ENCODE data around the gene ADAMTSL2. TPM values are rescaled to one million over a fixed set of nuclear protein-coding genes. Genes with fewer than 3 reads are reported as not detected.
A peak's percentile ranks its signal among the peaks of the same experiment; 100 is the strongest.

ADAMTSL2 gene
- total RNA-seq, 2 donors from 2014 or later: 4.9 to 27.7 TPM

GRCh38 chr9:133556354-133556753 lies 21.9 kb downstream of the ADAMTSL2 start:
- DNase-seq (ENCODE audit: low spot score): no peak
- Histone ChIP-seq H3K4me1 (peaks cover 0 to 40% of the 10 kb centered on the region in 2 donors), H3K4me3 (no peak overlapping the region), H3K27ac (no peak overlapping the region), H3K9me3 (no peaks in the 10 kb centered on the region), H3K27me3 (no peaks in the 10 kb centered on the region), H3K36me3 (no peaks in the 10 kb centered on the region)
- TF ChIP-seq, protein P1, sequence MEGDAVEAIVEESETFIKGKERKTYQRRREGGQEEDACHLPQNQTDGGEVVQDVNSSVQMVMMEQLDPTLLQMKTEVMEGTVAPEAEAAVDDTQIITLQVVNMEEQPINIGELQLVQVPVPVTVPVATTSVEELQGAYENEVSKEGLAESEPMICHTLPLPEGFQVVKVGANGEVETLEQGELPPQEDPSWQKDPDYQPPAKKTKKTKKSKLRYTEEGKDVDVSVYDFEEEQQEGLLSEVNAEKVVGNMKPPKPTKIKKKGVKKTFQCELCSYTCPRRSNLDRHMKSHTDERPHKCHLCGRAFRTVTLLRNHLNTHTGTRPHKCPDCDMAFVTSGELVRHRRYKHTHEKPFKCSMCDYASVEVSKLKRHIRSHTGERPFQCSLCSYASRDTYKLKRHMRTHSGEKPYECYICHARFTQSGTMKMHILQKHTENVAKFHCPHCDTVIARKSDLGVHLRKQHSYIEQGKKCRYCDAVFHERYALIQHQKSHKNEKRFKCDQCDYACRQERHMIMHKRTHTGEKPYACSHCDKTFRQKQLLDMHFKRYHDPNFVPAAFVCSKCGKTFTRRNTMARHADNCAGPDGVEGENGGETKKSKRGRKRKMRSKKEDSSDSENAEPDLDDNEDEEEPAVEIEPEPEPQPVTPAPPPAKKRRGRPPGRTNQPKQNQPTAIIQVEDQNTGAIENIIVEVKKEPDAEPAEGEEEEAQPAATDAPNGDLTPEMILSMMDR (IDR thresholded peaks at IDR 0.05): no peak

DNA sequence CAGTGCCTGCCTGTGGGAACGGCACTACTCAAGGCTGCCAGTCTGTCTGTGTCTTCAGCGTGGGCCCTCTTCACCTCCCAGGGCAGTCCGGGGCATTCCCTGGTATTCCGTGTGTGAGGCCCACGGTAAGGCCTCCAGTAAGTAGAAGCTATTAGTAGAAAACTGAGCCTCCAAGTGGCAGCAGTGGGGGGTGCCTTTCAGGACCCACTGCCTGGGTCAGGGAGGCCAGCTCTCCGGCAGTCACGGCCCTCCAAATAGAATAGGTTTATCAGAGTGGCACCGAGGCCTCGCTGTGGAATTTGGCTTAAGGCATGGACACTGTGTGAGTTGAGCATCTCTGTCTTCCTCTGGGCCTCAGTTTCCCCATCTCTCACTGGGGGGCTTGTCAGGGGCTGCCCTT lies 23.1 kb downstream of the ADAMTSL2 start:
- no peak overlapping the region for H3K4me3 ChIP-seq
- TF ChIP-seq, protein P1 (IDR thresholded peaks at IDR 0.05): no peak
- no peaks in the 10 kb centered on the region for H3K27me3 ChIP-seq
- no peak for DNase-seq (ENCODE audit: low spot score)
- peak overlapping the region; percentile 59 to 79 for H3K27ac ChIP-seq
- no peaks in the 10 kb centered on the region for H3K9me3 ChIP-seq
- no peaks in the 10 kb centered on the region for H3K36me3 ChIP-seq
- H3K4me1 ChIP-seq: peaks cover 0 to 40% of the 10 kb centered on the region in 2 donors

GRCh38 chr9:133558191-133559126 lies 24.0 kb downstream of the ADAMTSL2 start:
- Histone ChIP-seq H3K4me3 (no peak overlapping the region), H3K9me3 (no peaks in the 10 kb centered on the region), H3K36me3 (no peaks in the 10 kb centered on the region), H3K27me3 (no peaks in the 10 kb centered on the region), H3K27ac (peak overlapping the region; percentile 59 to 79), H3K4me1 (peaks cover 0 to 48% of the 10 kb centered on the region in 2 donors)
- peak; percentile 88 for DNase-seq (ENCODE audit: low spot score)
- TF ChIP-seq, protein P1 (IDR thresholded peaks at IDR 0.05): no peak

- H3K27me3 ChIP-seq: no peaks in the 10 kb centered on the region
- H3K4me3 ChIP-seq: no peak overlapping the region
- H3K4me1 ChIP-seq: peaks cover 0 to 56% of the 10 kb centered on the region in 2 donors
Observed at GRCh38 chr9:133560311-133560710, 25.8 kb downstream of the ADAMTSL2 start.

DNA sequence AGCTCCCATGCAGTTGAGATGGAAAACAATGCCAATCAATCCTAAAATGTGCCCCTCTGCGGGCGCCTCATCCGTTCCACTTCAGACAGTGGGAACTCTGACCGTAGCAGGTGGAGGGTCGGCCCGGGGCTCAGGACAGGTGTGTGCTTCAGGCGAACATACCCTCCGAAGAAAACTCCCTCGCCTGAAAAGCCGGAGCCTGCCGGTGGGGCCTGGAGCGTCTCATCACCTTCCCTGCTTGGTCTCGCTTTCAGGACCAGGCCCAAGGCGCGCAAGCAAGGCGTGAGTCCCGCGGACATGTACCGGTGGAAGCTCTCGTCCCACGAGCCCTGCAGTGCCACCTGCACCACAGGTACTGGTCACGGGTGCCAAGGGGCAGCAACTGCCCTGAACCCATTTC lies 26.4 kb downstream of the ADAMTSL2 start:
- no peaks in the 10 kb centered on the region for H3K9me3 ChIP-seq
- TF ChIP-seq, protein P1 (IDR thresholded peaks at IDR 0.05): no peak
- peaks cover 0 to 61% of the 10 kb centered on the region in 2 donors for H3K4me1 ChIP-seq
- H3K27ac ChIP-seq: no peak overlapping the region
- no peaks in the 10 kb centered on the region for H3K27me3 ChIP-seq
- no peaks in the 10 kb centered on the region for H3K36me3 ChIP-seq
- no peak overlapping the region for H3K4me3 ChIP-seq
- no peak for DNase-seq (ENCODE audit: low spot score)

More at GRCh38 chr9:133560311-133560710, 25.8 kb downstream of the ADAMTSL2 start:
- no peaks in the 10 kb centered on the region for H3K9me3 ChIP-seq
- no peak for DNase-seq (ENCODE audit: low spot score)
- no peak overlapping the region for H3K27ac ChIP-seq
- H3K36me3 ChIP-seq: no peaks in the 10 kb centered on the region
- TF ChIP-seq, protein P1 (IDR thresholded peaks at IDR 0.05): no peak
